HEK293 (cell line): ENCODE measurements around the gene PDE8B.
A peak's percentile ranks its signal among the peaks of the same experiment; 100 is the strongest.

Experiments used
- CTCF ChIA-PET: fragments of 350-600 bp; formaldehyde crosslinking; extraction: SDS; loops from one replicate; lab custom pipeline; 2021; ENCODE audit warnings: antibody characterized with exemption; lab: Yijun Ruan, JAX
- POLR2A ChIA-PET: fragments of 300-600 bp; formaldehyde crosslinking; extraction: SDS; loops from one replicate; lab custom pipeline; 2020; ENCODE audit warnings: antibody characterized with exemption, inconsistent platforms; lab: Yijun Ruan, JAX
- H3K27ac ChIP-seq: fragments of 200-500 bp; sonication (Bioruptor generic); 2 replicates; pipeline ENCODE4 v1.5.1; 2014; ENCODE audit warnings: low read depth, low read length, control low read depth, inconsistent platforms; ENCODE audit errors: extremely low read depth
- H3K36me3 ChIP-seq, 2 experiments: fragments of 200-500 bp in 1 of 2; sonication (Bioruptor generic) in 1 of 2; 1 replicate in 1 of 2; 2 replicates in 1 of 2; pipeline ENCODE4 v1.5.1; 2014 to 2017; ENCODE audit warnings: inconsistent platforms in 2 of 2, low read length in 2 of 2; ENCODE audit not compliant: control insufficient read depth in 2 of 2, insufficient read depth in 1 of 2
- H3K4me1 ChIP-seq: fragments of 200-500 bp; sonication (Bioruptor generic); 2 replicates; pipeline ENCODE4 v1.5.1; 2014; ENCODE audit warnings: mild to moderate bottlenecking, low read length, inconsistent platforms; ENCODE audit not compliant: control insufficient read depth, insufficient read depth
- H3K4me3 ChIP-seq: 2 replicates; pipeline ENCODE4 v1.5.1; 2011; ENCODE audit warnings: low read depth, mild to moderate bottlenecking, control low read depth, low read length, moderate library complexity
- H3K9me3 ChIP-seq: fragments of 200-500 bp; sonication (Bioruptor generic); 2 replicates; pipeline ENCODE4 v1.5.1; 2014; ENCODE audit warnings: low read depth, low read length, inconsistent platforms; ENCODE audit not compliant: control insufficient read depth, insufficient read depth
- ATF2 ChIP-seq: fragments of 450-650 bp; formaldehyde crosslinking; IDR thresholded peaks from 2 replicates; pipeline ENCODE4 v1.5.1; 2016; ENCODE audit warnings: missing biosample characterization, missing genetic modification characterization, low read depth
- BCL11A ChIP-seq: fragments of 450-650 bp; formaldehyde crosslinking; IDR thresholded peaks from 2 replicates; pipeline ENCODE4 v1.5.1; 2016; ENCODE audit warnings: low read depth, missing biosample characterization, missing genetic modification characterization
- EGR2 ChIP-seq: fragments of 450-650 bp; formaldehyde crosslinking; IDR thresholded peaks from 2 replicates; pipeline ENCODE4 v1.5.1; 2016; ENCODE audit warnings: low read depth, missing biosample characterization, missing genetic modification characterization
- INSM2 ChIP-seq: fragments of 450-650 bp; formaldehyde crosslinking; IDR thresholded peaks from 2 replicates; pipeline ENCODE4 v1.5.1; 2016; ENCODE audit warnings: missing biosample characterization, missing genetic modification characterization
- MEIS1 ChIP-seq: sonication (generic); formaldehyde crosslinking; IDR thresholded peaks from 2 replicates; pipeline ENCODE4 v1.8.1; 2022; ENCODE audit warnings: missing genetic modification reagents, mild to moderate bottlenecking, borderline replicate concordance
- OVOL3 ChIP-seq: fragments of 450-650 bp; formaldehyde crosslinking; IDR thresholded peaks from 2 replicates; pipeline ENCODE4 v1.5.1; 2016; ENCODE audit warnings: missing biosample characterization, missing genetic modification characterization
- YY1 ChIP-seq: fragments of 450-650 bp; formaldehyde crosslinking; IDR thresholded peaks from 2 replicates; pipeline ENCODE4 v1.5.1; 2018; ENCODE audit warnings: missing biosample characterization, missing genetic modification characterization
- YY2 ChIP-seq: fragments of 450-650 bp; formaldehyde crosslinking; IDR thresholded peaks from 2 replicates; pipeline ENCODE4 v1.5.1; 2016; ENCODE audit warnings: missing biosample characterization, missing genetic modification characterization
- ZBTB11 ChIP-seq: fragments of 450-650 bp; formaldehyde crosslinking; conservative IDR thresholded peaks from 2 replicates; pipeline ENCODE4 v1.5.1; 2016; ENCODE audit warnings: low read depth, missing biosample characterization, missing genetic modification characterization
- ZFP69B ChIP-seq: fragments of 450-650 bp; formaldehyde crosslinking; IDR thresholded peaks from 2 replicates; pipeline ENCODE4 v1.5.1; 2016; ENCODE audit warnings: missing biosample characterization, missing genetic modification characterization
- ZNF175 ChIP-seq: fragments of 450-650 bp; formaldehyde crosslinking; IDR thresholded peaks from 2 replicates; pipeline ENCODE4 v1.5.1; 2016; ENCODE audit warnings: missing biosample characterization, missing genetic modification characterization
- ZNF266 ChIP-seq: fragments of 450-650 bp; formaldehyde crosslinking; IDR thresholded peaks from 2 replicates; pipeline ENCODE4 v1.5.1; 2016; ENCODE audit warnings: missing biosample characterization, missing genetic modification characterization, low read depth
- ZNF311 ChIP-seq: fragments of 450-650 bp; formaldehyde crosslinking; IDR thresholded peaks from 2 replicates; pipeline ENCODE4 v1.5.1; 2017; ENCODE audit warnings: missing biosample characterization, missing genetic modification characterization, borderline replicate concordance
- ZNF549 ChIP-seq: fragments of 450-650 bp; IDR thresholded peaks from 2 replicates; pipeline ENCODE4 v1.5.1; 2018; ENCODE audit warnings: missing biosample characterization, missing genetic modification characterization, mild to moderate bottlenecking, inconsistent platforms, moderate library complexity
- ZNF623 ChIP-seq: fragments of 450-650 bp; formaldehyde crosslinking; IDR thresholded peaks from 2 replicates; pipeline ENCODE4 v1.5.1; 2016; ENCODE audit warnings: missing biosample characterization, missing genetic modification characterization
- ZNF654 ChIP-seq: fragments of 450-650 bp; formaldehyde crosslinking; IDR thresholded peaks from 2 replicates; pipeline ENCODE4 v1.5.1; 2016; ENCODE audit warnings: low read depth, missing biosample characterization, missing genetic modification characterization
- ZNF692 ChIP-seq: fragments of 450-650 bp; formaldehyde crosslinking; IDR thresholded peaks from 2 replicates; pipeline ENCODE4 v1.5.1; 2016; ENCODE audit warnings: missing biosample characterization, missing genetic modification characterization
- ZSCAN16 ChIP-seq: fragments of 450-650 bp; formaldehyde crosslinking; IDR thresholded peaks from 2 replicates; pipeline ENCODE4 v1.5.1; 2016; ENCODE audit warnings: missing biosample characterization, missing genetic modification characterization
- TF ChIP-seq, protein P1 (sequence below): fragments of 450-650 bp; formaldehyde crosslinking; IDR thresholded peaks from 2 replicates; pipeline ENCODE4 v1.5.0; 2017; ENCODE audit warnings: missing biosample characterization, missing genetic modification characterization, borderline replicate concordance
- TF ChIP-seq, protein P2 (sequence below): sonication (generic); formaldehyde crosslinking; IDR thresholded peaks from 2 replicates; pipeline ENCODE4 v1.8.1; 2022; ENCODE audit warnings: mild to moderate bottlenecking, moderate library complexity, missing genetic modification reagents

PDE8B gene

DNA sequence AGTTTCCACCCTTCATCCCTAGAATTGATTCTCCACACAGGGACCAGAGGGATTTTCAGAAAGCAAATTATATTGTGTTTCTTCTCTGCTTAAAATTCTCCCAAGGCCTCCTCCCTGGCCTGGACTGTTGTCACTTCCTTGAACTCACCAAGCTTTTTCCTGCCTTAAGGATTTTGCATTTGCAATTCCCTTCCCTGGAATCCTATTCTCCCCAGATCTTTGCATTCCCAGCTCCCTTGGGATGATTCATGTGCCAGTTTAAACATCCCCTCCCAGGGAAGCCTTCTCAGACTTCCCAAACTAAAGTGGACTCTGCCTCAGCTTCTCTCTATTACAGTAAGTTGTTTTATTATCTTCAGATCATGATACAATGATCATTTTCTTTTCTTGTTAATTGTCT is 35.2 kb upstream of the PDE8B start (continued):
- no peak for TF ChIP-seq ZBTB11
- no peak for TF ChIP-seq ZSCAN16 (tag by site-specific recombination)
- TF ChIP-seq, protein P1, sequence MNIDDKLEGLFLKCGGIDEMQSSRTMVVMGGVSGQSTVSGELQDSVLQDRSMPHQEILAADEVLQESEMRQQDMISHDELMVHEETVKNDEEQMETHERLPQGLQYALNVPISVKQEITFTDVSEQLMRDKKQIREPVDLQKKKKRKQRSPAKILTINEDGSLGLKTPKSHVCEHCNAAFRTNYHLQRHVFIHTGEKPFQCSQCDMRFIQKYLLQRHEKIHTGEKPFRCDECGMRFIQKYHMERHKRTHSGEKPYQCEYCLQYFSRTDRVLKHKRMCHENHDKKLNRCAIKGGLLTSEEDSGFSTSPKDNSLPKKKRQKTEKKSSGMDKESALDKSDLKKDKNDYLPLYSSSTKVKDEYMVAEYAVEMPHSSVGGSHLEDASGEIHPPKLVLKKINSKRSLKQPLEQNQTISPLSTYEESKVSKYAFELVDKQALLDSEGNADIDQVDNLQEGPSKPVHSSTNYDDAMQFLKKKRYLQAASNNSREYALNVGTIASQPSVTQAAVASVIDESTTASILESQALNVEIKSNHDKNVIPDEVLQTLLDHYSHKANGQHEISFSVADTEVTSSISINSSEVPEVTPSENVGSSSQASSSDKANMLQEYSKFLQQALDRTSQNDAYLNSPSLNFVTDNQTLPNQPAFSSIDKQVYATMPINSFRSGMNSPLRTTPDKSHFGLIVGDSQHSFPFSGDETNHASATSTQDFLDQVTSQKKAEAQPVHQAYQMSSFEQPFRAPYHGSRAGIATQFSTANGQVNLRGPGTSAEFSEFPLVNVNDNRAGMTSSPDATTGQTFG (tag by site-specific recombination) = no peak
- TF ChIP-seq ZNF654 (tag by site-specific recombination) = no peak
- TF ChIP-seq INSM2 (tag by site-specific recombination) = no peak
- TF ChIP-seq YY1 = no peak
- TF ChIP-seq ZNF623 (tag by site-specific recombination) = no peak
- no peak for TF ChIP-seq ZNF311 (tag by site-specific recombination)
- no peak for TF ChIP-seq ZNF266 (tag by site-specific recombination)
- TF ChIP-seq OVOL3 (tag by site-specific recombination) = no peak
- TF ChIP-seq, all 188 proteins: peak for 0

GRCh38 chr5:77176429-77176828 is 34.1 kb upstream of the PDE8B start:
- no peak overlapping the region for H3K4me3 ChIP-seq
- CTCF ChIA-PET = interaction anchor here (0.6 kb wide), 1 partner anchor 32 kb away, joined by 4 read pairs; no protein-coding TSS in a partner anchor
- H3K4me1 ChIP-seq = 0 out of 2 replicates have a peak, but pooled peaks cover 1% of the 10 kb centered on the region

More at GRCh38 chr5:77176429-77176828, 34.1 kb upstream of the PDE8B start:
- POLR2A ChIA-PET = no interaction called here
- H3K27ac ChIP-seq = no peak overlapping the region
- H3K36me3 ChIP-seq = no peaks in the 10 kb centered on the region
- no peaks in the 10 kb centered on the region for H3K9me3 ChIP-seq
- peak; percentile 33; the same call in 1 of the 2 replicates for TF ChIP-seq EGR2 (tag by site-specific recombination)
- no peak for TF ChIP-seq ZNF175 (tag by site-specific recombination)
- peak; percentile 51; the same call in 1 of the 2 replicates for TF ChIP-seq ZFP69B
- TF ChIP-seq, protein P2, sequence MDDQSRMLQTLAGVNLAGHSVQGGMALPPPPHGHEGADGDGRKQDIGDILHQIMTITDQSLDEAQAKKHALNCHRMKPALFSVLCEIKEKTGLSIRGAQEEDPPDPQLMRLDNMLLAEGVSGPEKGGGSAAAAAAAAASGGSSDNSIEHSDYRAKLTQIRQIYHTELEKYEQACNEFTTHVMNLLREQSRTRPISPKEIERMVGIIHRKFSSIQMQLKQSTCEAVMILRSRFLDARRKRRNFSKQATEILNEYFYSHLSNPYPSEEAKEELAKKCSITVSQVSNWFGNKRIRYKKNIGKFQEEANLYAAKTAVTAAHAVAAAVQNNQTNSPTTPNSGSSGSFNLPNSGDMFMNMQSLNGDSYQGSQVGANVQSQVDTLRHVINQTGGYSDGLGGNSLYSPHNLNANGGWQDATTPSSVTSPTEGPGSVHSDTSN (CRISPR knock-in tag) = no peak
- 0 out of 2 replicates have a peak, but pooled peaks have one; percentile 13 for TF ChIP-seq ATF2 (tag by site-specific recombination)
- no peak for TF ChIP-seq ZNF549 (tag by site-specific recombination)
- TF ChIP-seq MEIS1 = no peak
- TF ChIP-seq YY2 (tag by site-specific recombination) = no peak
- no peak for TF ChIP-seq BCL11A
- TF ChIP-seq ZNF266 (tag by site-specific recombination) = no peak
- TF ChIP-seq ZNF692 (tag by site-specific recombination) = peak; percentile 56; the same call in 1 of the 2 replicates
